GM21619 (cell line): ENCODE results near the gene ZDHHC18.
"Not testable (repeated sequence)": the region's sequence is repeated elsewhere in the genome, so short reads cannot be mapped to it uniquely, and the experiment has no call there.

Experiments used
- ATAC-seq: cut with Tn5 transposase; IDR thresholded peaks from one replicate; pipeline ENCODE4 v1.9.1; 2021; ENCODE audit not compliant: unreplicated experiment

ZDHHC18 gene

GRCh38 chr1:26832249-26832960 is 5.9 kb downstream of the ZDHHC18 start:
- no peak for ATAC-seq

GRCh38 chr1:26833432-26834405 is 7.2 kb downstream of the ZDHHC18 start:
- ATAC-seq = peak; percentile 79

GRCh38 chr1:26837665-26838064 is 11.2 kb downstream of the ZDHHC18 start:
- ATAC-seq = not testable (repeated sequence)

- ATAC-seq = peak; percentile 87
These were observed 12.2 kb downstream of the ZDHHC18 start for GRCh38 chr1:26838474-26839338.

- no peak for ATAC-seq
These were observed 12.8 kb downstream of the ZDHHC18 start for GRCh38 chr1:26839339-26839722.

GRCh38 chr1:26839779-26840178 is 13.3 kb downstream of the ZDHHC18 start:
- ATAC-seq = no peak

- ATAC-seq = no peak
These were observed 18.1 kb downstream of the ZDHHC18 start for GRCh38 chr1:26844424-26845196.

GRCh38 chr1:26847826-26848225 is 21.3 kb downstream of the ZDHHC18 start:
- ATAC-seq = not testable (repeated sequence)

- no peak for ATAC-seq
These were observed 22.0 kb downstream of the ZDHHC18 start for GRCh38 chr1:26848499-26848898.

- no peak for ATAC-seq
These were observed 22.7 kb downstream of the ZDHHC18 start for GRCh38 chr1:26848941-26849774.

GRCh38 chr1:26851106-26851684 is 24.7 kb downstream of the ZDHHC18 start:
- ATAC-seq = no peak

- no peak for ATAC-seq
These were observed 26.2 kb downstream of the ZDHHC18 start for GRCh38 chr1:26852701-26853100.

GRCh38 chr1:26853156-26853555 is 26.7 kb downstream of the ZDHHC18 start:
- no peak for ATAC-seq

- no peak for ATAC-seq
These were observed 27.1 kb downstream of the ZDHHC18 start for GRCh38 chr1:26853600-26853999.

GRCh38 chr1:26854906-26855305 is 28.4 kb downstream of the ZDHHC18 start:
- no peak for ATAC-seq

GRCh38 chr1:26855636-26856035 is 29.1 kb downstream of the ZDHHC18 start:
- no peak for ATAC-seq

- ATAC-seq = no peak
These were observed 29.7 kb downstream of the ZDHHC18 start for GRCh38 chr1:26856181-26856580.

- no peak for ATAC-seq
These were observed 30.3 kb downstream of the ZDHHC18 start for GRCh38 chr1:26856604-26857469.
